SH-SY5Y (cell line): ENCODE measurements around the gene TBC1D22A.

Experiments used
- GATA2 ChIP-seq: IDR thresholded peaks from 2 replicates; pipeline ENCODE4 v1.6.1; 2011; ENCODE audit warnings: mild to moderate bottlenecking, low read depth, low read length
- GATA3 ChIP-seq: IDR thresholded peaks from 2 replicates; pipeline ENCODE4 v1.6.1; 2011; ENCODE audit warnings: low read depth, mild to moderate bottlenecking, low read length, moderate library complexity

DNA sequence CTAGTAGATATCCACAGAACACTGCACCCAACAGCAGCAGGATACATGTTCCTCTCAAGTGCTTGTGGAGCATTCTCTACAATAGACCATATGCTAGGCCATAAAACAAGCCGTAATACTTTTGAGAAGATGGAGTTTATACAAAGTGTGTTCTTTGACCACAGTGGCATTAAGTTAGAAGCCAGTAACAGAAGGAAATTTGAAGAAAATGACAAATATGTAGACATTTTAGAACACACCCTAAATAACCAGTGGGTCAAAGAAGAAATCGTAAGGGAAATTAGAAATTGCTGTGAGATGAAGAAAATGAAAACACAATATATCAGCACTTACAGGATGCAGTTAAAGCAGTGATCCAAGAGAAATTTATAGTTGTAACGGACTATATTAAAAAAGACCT is 163.4 kb downstream of the TBC1D22A start:
- TF ChIP-seq GATA2, result no peak
- TF ChIP-seq GATA3, result no peak
